HCT116 (cell line): ENCODE data around the gene NAA60.
A peak's percentile ranks its signal among the peaks of the same experiment; 100 is the strongest.
"Not testable (repeated sequence)": the region's sequence is repeated elsewhere in the genome, so short reads cannot be mapped to it uniquely, and the experiment has no call there.

Source experiments
- CEBPB ChIP-seq: IDR thresholded peaks from 2 replicates; pipeline ENCODE4 v1.6.1; 2012; ENCODE audit warnings: low read depth
- POLR2A ChIP-seq: IDR thresholded peaks from 2 replicates; pipeline ENCODE4 v1.7.0; 2011; ENCODE audit warnings: borderline replicate concordance; ENCODE audit not compliant: insufficient read depth, insufficient read length; ENCODE audit errors: extremely low read depth
- TF ChIP-seq, protein P1 (sequence below), 3 experiments: fragments of 200-600 bp in 1 of 3; sonication (generic) in 1 of 3; IDR thresholded peaks in 2 of 3; conservative IDR thresholded peaks in 1 of 3; 2 replicates each; pipeline ENCODE4 v1.5.1; 2012 to 2017; ENCODE audit warnings: low read depth in 2 of 3, low read length in 2 of 3, antibody characterized with exemption in 1 of 3, borderline replicate concordance in 1 of 3, control low read depth in 1 of 3, mild to moderate bottlenecking in 1 of 3, mixed read lengths in 1 of 3, mixed run types in 1 of 3, moderate library complexity in 1 of 3; ENCODE audit not compliant: insufficient read depth in 1 of 3
- TF ChIP-seq, protein P2 (sequence below): IDR thresholded peaks from 2 replicates; pipeline ENCODE4 v1.6.1; 2012
- TF ChIP-seq, protein P3 (sequence below): IDR thresholded peaks from 2 replicates; pipeline ENCODE4 v1.6.1; 2012

DNA sequence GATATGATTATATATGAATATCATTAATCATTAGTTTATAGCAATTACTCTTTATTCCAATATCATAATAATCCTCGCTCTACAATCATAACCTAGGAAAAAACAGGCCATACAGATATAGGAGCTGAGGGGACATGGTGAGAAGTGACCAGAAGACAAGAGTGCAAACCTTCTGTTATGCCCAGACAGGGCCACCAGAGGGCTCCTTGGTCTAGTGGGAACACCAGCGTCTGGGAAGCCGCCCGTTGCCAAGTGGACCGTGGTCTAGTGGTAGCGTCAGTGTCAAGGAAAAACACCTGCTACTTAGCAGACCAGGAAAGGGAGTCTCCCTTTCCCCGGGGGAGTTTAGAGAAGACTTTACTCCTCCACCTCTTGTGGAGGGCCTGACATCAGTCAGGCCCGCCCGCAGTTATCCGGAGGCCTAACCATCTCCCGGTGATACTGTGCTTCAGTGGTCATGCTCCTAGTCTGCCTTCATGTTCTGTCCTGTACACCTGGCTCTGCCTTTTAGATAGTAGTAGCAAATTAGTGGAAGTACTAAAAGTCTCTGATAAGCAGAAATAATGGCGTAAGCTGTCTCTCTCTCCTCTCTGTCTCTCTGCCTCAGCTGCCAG lies 83.8 kb downstream of the NAA60 start:
- TF ChIP-seq, protein P1, sequence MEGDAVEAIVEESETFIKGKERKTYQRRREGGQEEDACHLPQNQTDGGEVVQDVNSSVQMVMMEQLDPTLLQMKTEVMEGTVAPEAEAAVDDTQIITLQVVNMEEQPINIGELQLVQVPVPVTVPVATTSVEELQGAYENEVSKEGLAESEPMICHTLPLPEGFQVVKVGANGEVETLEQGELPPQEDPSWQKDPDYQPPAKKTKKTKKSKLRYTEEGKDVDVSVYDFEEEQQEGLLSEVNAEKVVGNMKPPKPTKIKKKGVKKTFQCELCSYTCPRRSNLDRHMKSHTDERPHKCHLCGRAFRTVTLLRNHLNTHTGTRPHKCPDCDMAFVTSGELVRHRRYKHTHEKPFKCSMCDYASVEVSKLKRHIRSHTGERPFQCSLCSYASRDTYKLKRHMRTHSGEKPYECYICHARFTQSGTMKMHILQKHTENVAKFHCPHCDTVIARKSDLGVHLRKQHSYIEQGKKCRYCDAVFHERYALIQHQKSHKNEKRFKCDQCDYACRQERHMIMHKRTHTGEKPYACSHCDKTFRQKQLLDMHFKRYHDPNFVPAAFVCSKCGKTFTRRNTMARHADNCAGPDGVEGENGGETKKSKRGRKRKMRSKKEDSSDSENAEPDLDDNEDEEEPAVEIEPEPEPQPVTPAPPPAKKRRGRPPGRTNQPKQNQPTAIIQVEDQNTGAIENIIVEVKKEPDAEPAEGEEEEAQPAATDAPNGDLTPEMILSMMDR (IDR thresholded peaks at IDR 0.05 in 2 of 3, conservative IDR thresholded peaks at IDR 0.05 in 1 of 3; ENCODE audit: borderline replicate concordance in 1 of 3, insufficient read depth in 1 of 3, low read depth in 2 of 3, low read length in 2 of 3) = peak; percentile 33 to 62 (median 56); a peak in 5 of 6 replicates
- not testable (repeated sequence) for TF ChIP-seq CEBPB, POLR2A
- TF ChIP-seq, protein P2, sequence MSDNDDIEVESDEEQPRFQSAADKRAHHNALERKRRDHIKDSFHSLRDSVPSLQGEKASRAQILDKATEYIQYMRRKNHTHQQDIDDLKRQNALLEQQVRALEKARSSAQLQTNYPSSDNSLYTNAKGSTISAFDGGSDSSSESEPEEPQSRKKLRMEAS = not testable (repeated sequence)
- TF ChIP-seq, protein P3, sequence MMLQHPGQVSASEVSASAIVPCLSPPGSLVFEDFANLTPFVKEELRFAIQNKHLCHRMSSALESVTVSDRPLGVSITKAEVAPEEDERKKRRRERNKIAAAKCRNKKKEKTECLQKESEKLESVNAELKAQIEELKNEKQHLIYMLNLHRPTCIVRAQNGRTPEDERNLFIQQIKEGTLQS = not testable (repeated sequence)
